AG08396 (cell line): ENCODE results near the gene GZF1.
A peak's percentile ranks its signal among the peaks of the same experiment; 100 is the strongest.
"Not testable (repeated sequence)": the region's sequence is repeated elsewhere in the genome, so short reads cannot be mapped to it uniquely, and the experiment has no call there.

Source experiments
- DNase-seq: peaks from one replicate; pipeline ENCODE4 v3.0.0; 2012; ENCODE audit warnings: low spot score, mixed read lengths

GZF1 gene

GRCh38 chr20:23346002-23346401 is 16.0 kb upstream of the GZF1 start:
- DNase-seq: no peak

GRCh38 chr20:23347791-23348190 is 14.2 kb upstream of the GZF1 start:
- no peak for DNase-seq

- not testable (repeated sequence) for DNase-seq
These were observed 13.5 kb upstream of the GZF1 start for GRCh38 chr20:23348510-23348909.

- DNase-seq: peak; percentile 86
These were observed 12.4 kb upstream of the GZF1 start for GRCh38 chr20:23349338-23350195.

GRCh38 chr20:23350196-23350903 is 11.6 kb upstream of the GZF1 start, which contains the start of gene NXT1:
TSS of gene NXT1 (plus strand) at chr20:23350791. CDS start at chr20:23354042, 3,251 bp downstream.
- DNase-seq: peak; percentile 94

GRCh38 chr20:23350904-23351838 is 10.8 kb upstream of the GZF1 start:
- DNase-seq: peak; percentile 43

- no peak for DNase-seq
These were observed 5.8 kb upstream of the GZF1 start for GRCh38 chr20:23356203-23356602.

- peak; percentile 94 for DNase-seq
These were observed 4.0 kb upstream of the GZF1 start for GRCh38 chr20:23357767-23358562.

- DNase-seq: no peak
These were observed 3.4 kb upstream of the GZF1 start for GRCh38 chr20:23358563-23358906.

GRCh38 chr20:23358923-23359593 is 2.9 kb upstream of the GZF1 start:
- no peak for DNase-seq

GRCh38 chr20:23360531-23360930 is 1.5 kb upstream of the GZF1 start:
- DNase-seq: no peak

- DNase-seq: no peak
These were observed 885 bp upstream of the GZF1 start for GRCh38 chr20:23361119-23361475.

- peak; percentile 61 for DNase-seq
These were observed 642 bp downstream of the GZF1 start for GRCh38 chr20:23362392-23363256.

- DNase-seq: no peak
These were observed 1.3 kb downstream of the GZF1 start for GRCh38 chr20:23363257-23363649.

GRCh38 chr20:23365390-23366165 is 3.6 kb downstream of the GZF1 start:
- DNase-seq: no peak

- no peak for DNase-seq
These were observed 4.4 kb downstream of the GZF1 start for GRCh38 chr20:23366384-23366783.

GRCh38 chr20:23367770-23368169 is 5.8 kb downstream of the GZF1 start:
- no peak for DNase-seq

GRCh38 chr20:23368316-23369071 is 6.5 kb downstream of the GZF1 start:
- no peak for DNase-seq
